Stimulated activated CD4-positive, alpha-beta T cell treated with anti-CD3 and anti-CD28 coated beads, Interleukin-1b, Interleukin-23, amount 100 ng/mL, for 24 hours (primary cell): Measurements from ENCODE around the gene FTH1.

ENCODE experiments used
- DNase-seq, 4 experiments: peaks; one replicate each; pipeline ENCODE4 v3.0.0-alpha.2; 2020; ENCODE audit warnings: low read depth in 4 of 4, low spot score in 1 of 4

The FTH1 gene

GRCh38 chr11:61917334-61918109 is 49.9 kb downstream of the FTH1 start, which contains the start of gene RAB3IL1:
RAB3IL1 (minus strand) TSS chr11:61917566; CDS start chr11:61917367, 199 bp downstream.
- DNase-seq, result no peak

- DNase-seq, result no peak
These were observed 50.6 kb downstream of the FTH1 start for GRCh38 chr11:61916737-61917333.

GRCh38 chr11:61914471-61915171 is 52.8 kb downstream of the FTH1 start:
- no peak for DNase-seq
